Naive thymus-derived CD4-positive, alpha-beta T cell (primary cell): ENCODE measurements around the gene NABP2. TPM values are rescaled to one million over a fixed set of nuclear protein-coding genes. Genes with fewer than 3 reads are reported as not detected.

Experiments used
- ATAC-seq: fragments of 150-1000 bp; cut with Tn5 transposase; 2 replicates; pipeline ENCODE4 v1.10.0; 2021; ENCODE audit warnings: mild to moderate bottlenecking, moderate library complexity
- CTCF ChIA-PET: fragments of 350-600 bp; sonication (Branson Sonifier 250); formaldehyde crosslinking; loops from one replicate; lab custom pipeline; 2021; ENCODE audit warnings: antibody characterized with exemption; lab: Charles Lee
- POLR2A ChIA-PET: fragments of 350-600 bp; sonication (Branson Sonifier 250); formaldehyde crosslinking; loops from one replicate; lab custom pipeline; 2021; ENCODE audit warnings: antibody characterized with exemption, inconsistent platforms; lab: Charles Lee
- DNase-seq, 9 donors: peaks; one replicate each; pipeline versions ENCODE4 v3.0.0 to v3.0.0-alpha.2; 2020 to 2022; ENCODE audit warnings: mixed read lengths in 1 of 9
- H3K27ac ChIP-seq: one replicate; pipeline ENCODE4 v1.7.0; 2013; ENCODE audit warnings: mild to moderate bottlenecking, low read depth, low read length, moderate library complexity
- H3K27me3 ChIP-seq, 2 donors: one replicate each; pipeline ENCODE4 v1.7.0; 2013; ENCODE audit warnings: low read length in 2 of 2, mild to moderate bottlenecking in 2 of 2, moderate library complexity in 2 of 2; ENCODE audit not compliant: control insufficient read depth in 2 of 2, insufficient read depth in 2 of 2
- H3K36me3 ChIP-seq, 3 experiments: 1 replicate in 2 of 3; 2 replicates in 1 of 3; pipeline ENCODE4 v1.7.0; 2013; ENCODE audit warnings: low read length in 3 of 3, mild to moderate bottlenecking in 3 of 3, moderate library complexity in 1 of 3; ENCODE audit not compliant: insufficient read depth in 3 of 3, control insufficient read depth in 2 of 3
- H3K4me1 ChIP-seq, 2 donors: one replicate each; pipeline ENCODE4 v1.7.0; 2013; ENCODE audit warnings: low read length in 2 of 2, mild to moderate bottlenecking in 2 of 2, moderate library complexity in 1 of 2; ENCODE audit not compliant: control insufficient read depth in 2 of 2, insufficient read depth in 2 of 2
- H3K4me3 ChIP-seq: 2 replicates; pipeline ENCODE4 v1.7.0; 2013; ENCODE audit warnings: mild to moderate bottlenecking, low read length
- H3K9me3 ChIP-seq, 3 experiments: 1 replicate in 2 of 3; 2 replicates in 1 of 3; pipeline ENCODE4 v1.7.0; 2013; ENCODE audit warnings: low read length in 3 of 3; ENCODE audit not compliant: control insufficient read depth in 2 of 3
- H3K27ac Mint-ChIP-seq, 9 donors: one replicate each; pipeline ENCODE4 v1.8.0; 2020 to 2022; ENCODE audit warnings: mixed read lengths in 9 of 9, mild to moderate bottlenecking in 8 of 9, moderate library complexity in 5 of 9, inconsistent platforms in 2 of 9
- H3K27me3 Mint-ChIP-seq, 5 donors: one replicate each; pipeline ENCODE4 v1.8.0; 2021 to 2022; ENCODE audit warnings: mixed read lengths in 5 of 5, mild to moderate bottlenecking in 1 of 5
- H3K36me3 Mint-ChIP-seq, 5 donors: one replicate each; pipeline ENCODE4 v1.8.0; 2020 to 2022; ENCODE audit warnings: mixed read lengths in 5 of 5, mild to moderate bottlenecking in 3 of 5, inconsistent platforms in 1 of 5
- H3K4me1 Mint-ChIP-seq, 7 donors: one replicate each; pipeline ENCODE4 v1.8.0; 2020 to 2022; ENCODE audit warnings: mixed read lengths in 7 of 7, mild to moderate bottlenecking in 3 of 7, inconsistent platforms in 1 of 7
- H3K4me3 Mint-ChIP-seq, 10 donors: one replicate each; pipeline ENCODE4 v1.8.0; 2020 to 2022; ENCODE audit warnings: mild to moderate bottlenecking in 10 of 10, mixed read lengths in 10 of 10, moderate library complexity in 6 of 10, inconsistent platforms in 2 of 10
- H3K9me3 Mint-ChIP-seq, 11 donors: one replicate each; pipeline ENCODE4 v1.8.0; 2020 to 2022; ENCODE audit warnings: mixed read lengths in 11 of 11, mild to moderate bottlenecking in 4 of 11, inconsistent platforms in 1 of 11, moderate library complexity in 1 of 11
- intact Hi-C, 2 donors: fragments of 100-400 bp; cut with micrococcal nuclease; formaldehyde crosslinking; loops; one replicate each; pipeline ENCODE4 v1.15.1; 2023
- polyA plus RNA-seq, 2 donors: library from polyadenylated mRNA; unstranded; fragments of 300-500 nt; fragmentation: Illumina TruSeq; gene quantifications; one replicate each; pipeline ENCODE4 v1.2.3, GENCODE V29; 2021
- total RNA-seq, 6 experiments: library from RNA in 5 of 6; stranded (reverse) in 5 of 6; gene quantifications; 1 replicate in 5 of 6; 2 replicates in 1 of 6; pipeline ENCODE4 v1.2.3 and lab custom pipeline; 2021 to 2026

The NABP2 gene
- total and polyA plus RNA-seq, 7 experiments from 2014 or later, result 1.0 to 61.2 (median 9.8) TPM

DNA sequence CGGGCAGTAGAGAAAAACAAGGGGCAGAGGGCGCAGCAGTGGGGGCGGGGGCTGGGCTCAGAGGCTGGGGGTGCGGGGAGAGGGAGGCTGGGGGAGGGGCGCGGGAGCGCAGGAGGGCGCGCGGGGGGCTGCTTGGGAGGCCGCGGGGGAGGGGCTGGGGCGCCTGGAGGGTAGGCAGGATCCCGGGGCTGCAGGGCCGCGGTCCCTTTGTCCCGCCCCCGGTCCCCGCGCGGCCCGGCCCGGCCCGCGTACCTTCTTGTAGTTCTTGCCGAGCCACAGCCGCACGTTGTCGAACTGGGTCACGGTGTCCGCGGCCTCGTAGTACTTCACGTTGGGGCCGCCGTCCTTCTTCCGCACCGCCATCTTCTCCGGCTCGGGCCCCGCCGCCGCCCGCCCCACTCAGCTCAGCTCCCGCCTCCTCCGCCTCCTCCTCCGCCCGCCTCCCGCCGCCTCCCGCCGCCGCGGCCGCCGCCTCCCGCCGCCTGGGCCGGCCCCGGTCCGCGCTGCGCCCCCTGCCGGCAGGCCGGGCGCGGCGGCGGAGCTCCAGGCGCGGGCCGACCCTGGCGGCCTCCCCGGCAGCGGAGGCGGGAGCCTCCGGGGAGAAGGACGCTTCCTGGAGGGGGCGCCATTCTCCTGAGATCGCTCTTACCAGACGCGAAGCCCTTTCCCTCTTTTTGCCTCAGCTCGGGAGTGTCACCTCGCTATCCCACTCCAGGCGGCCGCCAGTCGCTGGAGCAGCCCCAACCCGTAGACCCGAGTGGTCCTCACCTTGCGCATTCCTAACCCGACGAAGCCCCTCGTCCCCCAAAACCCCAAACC lies 34.8 kb upstream of the NABP2 start, which contains the start of gene SMARCC2:
TSS of gene SMARCC2 (minus strand) at position 385 of the 819 bp plus-strand sequence. CDS start at position 363, 22 bp downstream.
- H3K4me3 ChIP-seq, result peak within 1 kb of the TSS; percentile 91
- intact Hi-C loops, result loop anchor here (1.0 to 10.0 kb wide), 11 partner anchors 31 to 455 kb away; partner anchors contain the start of genes MYL6 (in 2 of the 2), ZC3H10 (in 2 of the 2), CS (in 1 of the 2) and NABP2 (in 1 of the 2)
- Mint-ChIP-seq H3K27me3 (peaks cover 0 to 4% (median 0%) of the 10 kb centered on the region in 5 donors), H3K27ac (peak within 1 kb of the TSS; percentile 93 to 99 (median 98)), H3K4me3 (peak within 1 kb of the TSS; percentile 76 to 98 (median 95)), H3K9me3 (peaks cover 0 to 8% (median 0%) of the 10 kb centered on the region in 11 donors), H3K36me3 (peaks cover 0 to 17% (median 6%) of the 10 kb centered on the region in 5 donors), H3K4me1 (peaks cover 37 to 55% (median 49%) of the 10 kb centered on the region in 7 donors)
- peaks cover under 1 to 22% (median 11%) of the 10 kb centered on the region in 3 experiments for H3K36me3 ChIP-seq
- ChIA-PET CTCF (interaction anchor here (0.6 to 8.1 kb wide), 23 partner anchors 14 to 451 kb away, joined by 3 to 193 read pairs (median 5); partner anchors contain the start of genes ANKRD52, COQ10A, ESYT1 and MYL6B), POLR2A (interaction anchor here (0.6 to 12.4 kb wide), 40 partner anchors 9 to 899 kb away, joined by 3 to 192 read pairs (median 5); partner anchors contain the start of genes ANKRD52, CNPY2, ESYT1 and MYL6)
- H3K4me1 ChIP-seq, result peaks cover 9 to 19% of the 10 kb centered on the region in 2 donors
- peak; percentile 93 for ATAC-seq
- DNase-seq, result peak; percentile 78 to 93 (median 82)
- no peaks in the 10 kb centered on the region for H3K9me3 ChIP-seq
- H3K27me3 ChIP-seq, result no peaks in the 10 kb centered on the region
- H3K27ac ChIP-seq, result peak within 1 kb of the TSS; percentile 92

DNA sequence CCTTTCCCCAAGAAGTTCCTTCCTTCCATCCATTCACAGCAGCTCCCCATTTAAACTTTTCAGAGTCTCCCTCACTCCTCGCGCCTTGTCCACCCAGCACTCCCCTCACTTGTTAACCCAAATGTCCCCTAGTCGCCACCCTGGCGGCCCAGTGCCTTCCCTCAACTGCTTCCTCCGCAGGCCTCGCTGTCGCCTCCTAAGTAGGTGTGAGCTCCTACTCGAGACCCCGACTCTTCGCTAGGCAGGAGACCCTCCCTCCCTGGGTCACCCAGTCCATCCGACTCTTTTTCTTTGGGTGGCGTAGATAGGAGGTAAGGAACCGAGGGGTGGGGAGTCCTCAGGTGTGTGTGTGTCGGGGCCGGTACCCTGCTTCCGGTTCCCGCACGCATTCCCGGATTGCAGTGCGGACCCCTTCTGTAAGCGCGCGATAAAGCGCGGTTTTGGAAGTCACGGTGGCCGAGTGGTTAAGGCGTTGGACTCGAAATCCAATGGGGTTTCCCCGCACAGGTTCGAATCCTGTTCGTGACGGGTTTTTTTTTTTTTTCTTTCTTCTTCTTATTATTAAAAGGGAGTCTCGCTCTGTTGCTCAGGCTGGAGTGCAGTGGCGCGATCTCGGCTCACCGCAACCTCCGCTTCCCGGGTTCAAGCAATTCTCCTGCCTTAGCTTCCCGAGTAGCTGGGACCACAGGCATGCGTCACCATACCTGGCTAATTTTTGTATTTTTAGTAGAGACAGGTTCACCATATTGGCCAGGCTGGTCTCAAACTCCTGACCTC lies 34.0 kb upstream of the NABP2 start:
- Histone ChIP-seq H3K9me3 (no peaks in the 10 kb centered on the region), H3K27ac (peak overlapping the region; percentile 92), H3K4me3 (peak overlapping the region; percentile 91), H3K4me1 (peaks cover 9 to 19% of the 10 kb centered on the region in 2 donors), H3K27me3 (no peaks in the 10 kb centered on the region), H3K36me3 (peaks cover 0 to 14% (median 3%) of the 10 kb centered on the region in 3 experiments)
- intact Hi-C loops, result loop anchor here (1.0 to 10.0 kb wide), 15 partner anchors 31 to 455 kb away; partner anchors contain the start of genes MYL6 (in 2 of the 2), ZC3H10 (in 2 of the 2), CS (in 1 of the 2) and NABP2 (in 1 of the 2)
- Mint-ChIP-seq H3K27ac (peak overlapping the region; percentile 93 to 99 (median 98)), H3K27me3 (peaks cover 0 to 4% (median 0%) of the 10 kb centered on the region in 5 donors), H3K4me1 (peaks cover 37 to 52% (median 46%) of the 10 kb centered on the region in 7 donors), H3K4me3 (peak overlapping the region; percentile 76 to 98 (median 95)), H3K36me3 (peaks cover 0 to 10% (median 0%) of the 10 kb centered on the region in 5 donors), H3K9me3 (peaks cover 0 to 8% (median 0%) of the 10 kb centered on the region in 11 donors)
- CTCF ChIA-PET, result interaction anchor here (0.6 to 8.1 kb wide), 21 partner anchors 13 to 1664 kb away, joined by 3 to 193 read pairs (median 5); partner anchors contain the start of genes COQ10A, ESYT1, MYL6B and PA2G4
- DNase-seq, result peak; percentile 55 to 93 (median 74)
- POLR2A ChIA-PET, result interaction anchor here (0.6 to 12.4 kb wide), 36 partner anchors 10 to 898 kb away, joined by 3 to 192 read pairs (median 4); partner anchors contain the start of genes ANKRD52, CNPY2, ESYT1 and MYL6
- ATAC-seq, result peak; percentile 21

DNA sequence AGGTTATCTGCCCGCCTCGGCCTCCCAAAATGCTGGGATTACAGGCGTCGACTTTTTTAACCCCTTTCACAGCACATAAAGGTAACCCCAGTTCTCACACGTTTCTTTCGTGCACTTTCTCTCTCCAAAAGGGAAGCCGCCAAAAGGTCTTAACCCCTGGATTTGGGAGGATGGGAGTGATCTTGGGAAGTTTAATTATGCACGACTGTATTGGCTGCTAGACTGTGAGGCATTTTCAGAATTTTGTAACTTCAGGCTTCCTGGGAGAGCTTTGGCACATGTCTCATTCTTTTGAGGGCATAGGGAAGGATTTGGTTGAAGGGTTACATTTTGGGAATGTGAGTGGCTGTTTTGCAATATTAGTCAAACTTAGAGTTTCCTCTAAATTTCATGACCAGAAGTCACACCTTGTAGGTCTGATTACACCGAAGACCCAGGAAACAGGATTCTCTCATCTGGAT lies 33.4 kb upstream of the NABP2 start:
- H3K27ac ChIP-seq, result peak overlapping the region; percentile 92
- H3K36me3 ChIP-seq, result peaks cover 0 to 9% (median 3%) of the 10 kb centered on the region in 3 experiments
- H3K27me3 Mint-ChIP-seq, result peaks cover 0 to 4% (median 0%) of the 10 kb centered on the region in 5 donors
- peaks cover 0 to 8% (median 0%) of the 10 kb centered on the region in 11 donors for H3K9me3 Mint-ChIP-seq
- CTCF ChIA-PET, result interaction anchor here (0.7 to 8.1 kb wide), 8 partner anchors 31 to 1664 kb away, joined by 3 to 193 read pairs (median 6); partner anchors contain the start of genes COQ10A, ESYT1, PA2G4 and RNF41
- H3K4me3 ChIP-seq, result peak overlapping the region; percentile 91
- DNase-seq (no peak), ATAC-seq (no peak)
- peak overlapping the region; percentile 93 to 99 (median 98) for H3K27ac Mint-ChIP-seq
- H3K4me1 Mint-ChIP-seq, result peaks cover 36 to 51% (median 46%) of the 10 kb centered on the region in 7 donors
- H3K4me3 Mint-ChIP-seq, result peak overlapping the region; percentile 76 to 98 (median 95)
- H3K9me3 ChIP-seq, result no peaks in the 10 kb centered on the region
- peaks cover 0 to 9% (median 0%) of the 10 kb centered on the region in 5 donors for H3K36me3 Mint-ChIP-seq
- H3K4me1 ChIP-seq, result peaks cover 9 to 19% of the 10 kb centered on the region in 2 donors
- POLR2A ChIA-PET, result interaction anchor here (0.7 to 12.4 kb wide), 10 partner anchors 31 to 277 kb away, joined by 3 to 192 read pairs (median 8); partner anchors contain the start of genes ANKRD52, ESYT1, MYL6 and PYM1
- no peaks in the 10 kb centered on the region for H3K27me3 ChIP-seq
- intact Hi-C loops, result loop anchor here in 1 of 2 donors (1.0 to 10.0 kb wide), 4 partner anchors 257 to 384 kb away; partner anchors contain the start of genes ORMDL2, SARNP, SPRYD4 and TIMELESS

DNA sequence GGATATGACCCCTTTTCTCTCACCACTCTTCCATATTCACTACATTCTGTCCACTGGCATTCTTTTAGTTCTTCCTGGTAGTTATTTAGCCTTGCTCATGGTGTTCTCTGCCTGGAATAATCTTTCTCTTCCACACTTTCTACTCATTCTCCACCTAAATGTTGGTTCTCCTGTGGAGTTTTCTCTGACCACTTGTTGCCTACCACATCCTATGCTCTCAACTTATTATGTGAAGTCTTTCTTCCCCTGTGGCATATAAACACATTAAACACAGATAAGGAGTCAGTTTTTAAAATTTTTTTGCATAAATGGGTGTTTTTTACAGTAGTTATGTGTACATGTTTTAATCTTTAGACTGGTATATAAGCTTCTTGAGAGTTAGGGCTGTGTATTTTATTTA lies 31.6 kb upstream of the NABP2 start:
- ChIA-PET CTCF (interaction anchor here (0.6 to 8.1 kb wide), 11 partner anchors 10 to 369 kb away, joined by 3 to 193 read pairs (median 3); partner anchors contain the start of genes ESYT1, RNF41, RPL41 and ZC3H10), POLR2A (interaction anchor here (0.6 to 12.4 kb wide), 8 partner anchors 29 to 272 kb away, joined by 3 to 192 read pairs (median 6); partner anchors contain the start of genes ESYT1, PA2G4, RNF41 and RPL41)

DNA sequence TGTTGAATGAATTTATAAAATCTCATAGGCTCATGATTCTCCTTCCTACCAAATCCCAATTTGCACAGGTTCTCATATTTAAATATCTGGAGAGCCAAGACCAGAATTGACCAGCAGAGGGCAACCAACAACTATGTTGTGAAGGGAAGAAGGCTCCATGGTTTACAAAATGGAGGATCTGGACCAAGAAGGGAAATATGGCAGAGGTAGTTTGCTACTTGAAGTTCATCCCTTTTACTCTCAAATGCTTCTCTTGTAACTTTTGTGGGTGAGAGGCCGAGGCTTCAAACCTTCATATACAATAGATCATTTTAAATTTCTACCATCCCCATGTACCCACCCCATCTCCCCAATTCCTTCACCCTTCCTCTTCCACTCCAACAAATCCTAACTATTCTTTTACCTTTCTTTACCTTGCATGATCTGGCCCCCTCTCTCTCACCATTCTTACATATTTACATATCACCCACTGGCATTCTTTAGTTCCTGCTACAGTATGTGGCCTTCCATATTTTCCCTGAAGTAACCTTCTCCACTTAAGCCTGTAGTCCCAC lies 31.0 kb upstream of the NABP2 start:
- Histone ChIP-seq H3K4me3 (no peak overlapping the region), H3K27me3 (no peaks in the 10 kb centered on the region), H3K36me3 (no peaks in the 10 kb centered on the region), H3K9me3 (no peaks in the 10 kb centered on the region), H3K4me1 (peaks cover 5 to 9% of the 10 kb centered on the region in 2 donors), H3K27ac (no peak overlapping the region)
- ChIA-PET CTCF (interaction anchor here (0.6 to 8.1 kb wide), 8 partner anchors 9 to 283 kb away, joined by 3 to 193 read pairs (median 3); partner anchors contain the start of genes ESYT1, RPL41 and ZC3H10), POLR2A (interaction anchor here (0.6 to 12.4 kb wide), 10 partner anchors 18 to 271 kb away, joined by 3 to 192 read pairs (median 5); partner anchors contain the start of genes ESYT1, PA2G4, RNF41 and RPL41)
- Mint-ChIP-seq H3K4me1 (peaks cover 20 to 32% (median 30%) of the 10 kb centered on the region in 7 donors), H3K4me3 (peak overlapping the region in 3 of 10 donors; percentile 5 to 27 (median 15)), H3K36me3 (peaks cover 0 to 4% (median 0%) of the 10 kb centered on the region in 5 donors), H3K27me3 (peaks cover 0 to 4% (median 0%) of the 10 kb centered on the region in 5 donors), H3K9me3 (peaks cover 0 to 8% (median 0%) of the 10 kb centered on the region in 11 donors), H3K27ac (peak overlapping the region in 8 of 9 donors; percentile 4 to 80 (median 60))
- intact Hi-C loops, result loop anchor here (1.0 to 10.0 kb wide), 9 partner anchors 31 to 382 kb away; partner anchors contain the start of genes ANKRD52 (in 2 of the 2), COQ10A (in 2 of the 2), NABP2 (in 2 of the 2) and ORMDL2 (in 1 of the 2)
- DNase-seq (peak in 8 of 9 donors; percentile 55 to 78 (median 74)), ATAC-seq (peak; percentile 38)

More for the DNA sequence above, 31.6 kb upstream of the NABP2 start:
- Mint-ChIP-seq H3K36me3 (peaks cover 0 to 4% (median 0%) of the 10 kb centered on the region in 5 donors), H3K4me3 (peak overlapping the region in 3 of 10 donors; percentile 15 to 32 (median 27)), H3K9me3 (peaks cover 0 to 8% (median 0%) of the 10 kb centered on the region in 11 donors), H3K4me1 (peaks cover 26 to 38% (median 35%) of the 10 kb centered on the region in 7 donors), H3K27me3 (peaks cover 0 to 4% (median 0%) of the 10 kb centered on the region in 5 donors), H3K27ac (peak overlapping the region in 7 of 9 donors; percentile 4 to 73 (median 52))
- intact Hi-C loops, result loop anchor here (2.0 to 10.0 kb wide), 4 partner anchors 74 to 382 kb away; partner anchors contain the start of genes COQ10A (in 2 of the 2), ORMDL2 (in 1 of the 2), SARNP (in 1 of the 2) and TIMELESS (in 1 of the 2)
- DNase-seq (no peak), ATAC-seq (no peak)
- no peaks in the 10 kb centered on the region for H3K9me3 ChIP-seq
- H3K4me3 ChIP-seq, result no peak overlapping the region
- H3K4me1 ChIP-seq, result peaks cover 9 to 15% of the 10 kb centered on the region in 2 donors
- H3K27ac ChIP-seq, result no peak overlapping the region
- H3K36me3 ChIP-seq, result no peaks in the 10 kb centered on the region
- no peaks in the 10 kb centered on the region for H3K27me3 ChIP-seq
